NT2/D1 (cell line): ENCODE measurements around the gene GALNT18.

Source experiments
- SUZ12 ChIP-seq: IDR thresholded peaks from 2 replicates; pipeline ENCODE4 v1.6.1; 2011; ENCODE audit not compliant: insufficient read length, insufficient read depth; ENCODE audit errors: extremely low read depth
- YY1 ChIP-seq: IDR thresholded peaks from 2 replicates; pipeline ENCODE4 v1.6.1; 2011; ENCODE audit not compliant: insufficient read length, insufficient read depth
- ZNF274 ChIP-seq: IDR thresholded peaks from 2 replicates; pipeline ENCODE4 v1.6.1; 2011; ENCODE audit warnings: mild to moderate bottlenecking, low read depth, low read length

DNA sequence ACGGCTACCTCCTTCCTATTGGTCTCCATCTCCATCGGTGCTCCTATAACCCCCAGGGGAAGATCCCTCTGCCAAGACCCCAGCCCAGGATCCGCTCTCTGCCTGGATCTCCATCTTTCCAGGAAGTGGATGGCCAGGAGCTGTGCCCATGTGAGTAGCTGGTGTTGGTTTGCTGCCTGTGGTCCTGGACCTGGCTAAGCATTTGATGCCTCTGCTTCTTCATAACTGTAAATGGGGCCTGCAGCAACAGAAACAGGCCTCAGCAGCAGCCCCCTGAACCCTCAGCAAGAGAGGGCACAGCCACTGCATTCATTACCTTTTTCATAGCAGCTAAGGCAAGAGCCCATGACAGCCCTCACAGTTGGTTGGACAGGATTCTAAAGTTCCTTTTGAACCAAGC lies 242.1 kb downstream of the GALNT18 start:
- no peak for TF ChIP-seq SUZ12
- TF ChIP-seq YY1, result no peak
- TF ChIP-seq ZNF274, result no peak
